Endothelial cell of umbilical vein (primary cell): ENCODE data around the gene ZFPM1.

Experiments
- CTCF ChIP-seq, 2 donors: IDR thresholded peaks; 1 replicate in 1 of 2; 2 replicates in 1 of 2; pipeline ENCODE4 v1.5.1; 2011; ENCODE audit warnings: low read length in 2 of 2, mild to moderate bottlenecking in 2 of 2, moderate library complexity in 2 of 2, control low read depth in 1 of 2, inconsistent platforms in 1 of 2, low read depth in 1 of 2; ENCODE audit not compliant: insufficient read depth in 1 of 2; ENCODE audit errors: extremely low read depth in 1 of 2
- POLR2A ChIP-seq: IDR thresholded peaks from 2 replicates; pipeline ENCODE4 v1.6.1; 2012; ENCODE audit warnings: low read depth, mild to moderate bottlenecking, control low read depth, low read length

DNA sequence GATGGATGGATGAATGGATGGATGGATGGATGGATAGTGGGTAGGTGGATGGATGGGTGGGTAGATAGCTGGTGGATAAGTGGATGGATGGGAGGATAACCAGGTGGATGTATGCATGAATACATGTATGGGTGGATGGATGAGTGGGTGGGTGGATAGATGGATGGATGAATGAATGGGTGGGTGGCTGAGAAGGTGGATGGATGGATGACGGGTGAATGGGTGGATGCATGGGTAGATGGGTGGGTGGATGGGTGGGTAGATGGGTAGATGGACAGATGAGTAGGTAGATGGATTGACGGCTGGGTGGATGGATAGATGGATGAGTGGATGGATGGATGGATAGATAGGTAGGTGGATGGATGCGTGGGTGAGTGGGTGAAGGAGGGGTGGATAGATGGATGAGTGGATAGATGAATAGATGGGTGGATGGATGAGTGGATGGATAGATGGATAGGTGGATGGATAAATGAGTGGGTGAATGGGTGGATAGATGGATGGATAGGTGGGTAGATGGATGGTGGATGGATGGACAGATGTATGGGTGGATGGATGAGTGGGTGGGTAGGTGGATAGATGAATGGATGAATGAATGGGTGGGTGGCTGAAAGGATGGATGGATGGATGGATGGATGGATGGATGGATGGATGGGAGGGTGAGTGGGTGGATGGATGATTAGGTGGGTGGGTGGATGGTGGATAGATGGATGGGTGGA, 67.0 kb downstream of the ZFPM1 start:
- TF ChIP-seq CTCF (IDR thresholded peaks at IDR 0.05; ENCODE audit: extremely low read depth in 1 of 2, insufficient read depth in 1 of 2, low read depth in 1 of 2, low read length in 2 of 2), result no peak
- TF ChIP-seq POLR2A, result no peak
